SJCRH30 (cell line): ENCODE results near the gene INS. TPM values are rescaled to one million over a fixed set of nuclear protein-coding genes. Genes with fewer than 3 reads are reported as not detected.

Experiments
- DNase-seq, 2 experiments: peaks; one replicate each; pipeline ENCODE4 v3.0.0-alpha.2; 2015 to 2020
- H3K27ac ChIP-seq: fragments of 250-450 bp; sonication (Bioruptor Pico); 2 replicates; pipeline ENCODE4 v1.5.1; 2020; ENCODE audit warnings: mild to moderate bottlenecking, moderate library complexity
- H3K27me3 ChIP-seq: fragments of 250-450 bp; sonication (Bioruptor Pico); 2 replicates; pipeline ENCODE4 v1.5.1; 2020; ENCODE audit warnings: mild to moderate bottlenecking, moderate library complexity
- H3K36me3 ChIP-seq: fragments of 250-450 bp; sonication (Bioruptor Pico); 2 replicates; pipeline ENCODE4 v1.5.1; 2020; ENCODE audit warnings: mild to moderate bottlenecking, moderate library complexity
- H3K4me1 ChIP-seq: fragments of 250-450 bp; sonication (Bioruptor Pico); 2 replicates; pipeline ENCODE4 v1.5.1; 2020; ENCODE audit warnings: mild to moderate bottlenecking, moderate library complexity
- H3K4me3 ChIP-seq: fragments of 250-450 bp; sonication (Bioruptor Pico); 2 replicates; pipeline ENCODE4 v1.5.1; 2020; ENCODE audit warnings: mild to moderate bottlenecking, moderate library complexity
- H3K9me3 ChIP-seq: fragments of 250-450 bp; sonication (Bioruptor Pico); replicated peaks from 2 replicates; pipeline ENCODE4 v1.5.1; 2020; ENCODE audit warnings: mild to moderate bottlenecking, moderate library complexity
- total RNA-seq: library from RNA; depleted of rRNA; stranded (reverse); fragments of >200 nt; shearing (Covaris generic); gene quantifications from 2 replicates; pipeline ENCODE4 v1.2.3, GENCODE V29; 2014

The INS gene
- total RNA-seq, 1 experiment from 2014 or later, result not detected

DNA sequence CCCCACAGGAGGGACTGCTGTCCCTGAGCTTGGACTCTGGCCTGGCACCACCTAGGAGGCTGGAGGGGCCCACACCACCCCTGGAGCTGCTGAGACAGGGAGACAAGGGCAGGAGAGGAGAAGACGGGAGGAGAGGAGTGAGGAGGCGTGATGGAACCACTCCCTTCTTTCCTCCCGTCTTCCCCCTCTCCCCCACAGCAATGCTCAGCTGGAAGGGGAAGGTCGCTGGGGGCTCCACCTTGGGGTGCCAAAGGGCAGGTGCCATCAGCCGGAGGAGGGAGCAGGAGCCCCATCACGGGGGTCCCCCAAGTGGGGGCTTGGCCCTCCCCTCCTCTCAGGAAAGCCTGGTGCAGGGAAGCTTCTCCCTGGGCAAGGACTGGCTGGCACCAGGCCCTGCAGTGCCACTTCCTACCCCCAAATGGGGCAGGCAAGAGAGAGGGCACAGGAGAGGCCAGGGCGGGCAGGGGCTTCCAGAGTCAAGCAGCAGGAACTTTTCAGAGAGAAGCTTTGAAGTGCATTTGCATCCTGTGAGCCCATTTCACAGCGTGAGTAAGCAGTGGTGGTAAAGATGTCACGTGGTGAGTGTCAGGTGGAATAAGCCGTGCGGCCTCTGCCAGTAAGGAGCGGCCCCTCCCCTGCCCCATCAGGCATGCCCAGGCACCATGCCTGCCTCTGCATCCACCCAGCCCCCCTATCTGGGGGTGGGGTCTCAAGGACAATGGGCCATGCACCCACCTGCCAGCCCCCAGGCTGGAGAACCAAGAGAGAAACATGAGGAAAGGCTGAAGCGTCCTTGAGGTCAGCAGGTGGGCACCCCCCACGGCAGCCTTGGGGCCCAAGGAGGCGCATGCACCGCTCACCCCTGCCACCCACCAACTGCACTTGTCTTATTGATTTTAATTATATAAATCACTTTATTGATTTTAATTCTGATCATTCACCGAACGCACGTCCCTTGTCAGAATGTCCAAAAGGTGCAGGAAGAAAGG is 26.7 kb downstream of the INS start:
- peaks cover 80% of the 10 kb centered on the region for H3K36me3 ChIP-seq
- no peak overlapping the region for H3K4me3 ChIP-seq
- H3K27me3 ChIP-seq, result no peaks in the 10 kb centered on the region
- no peak overlapping the region for H3K27ac ChIP-seq
- peaks cover 10% of the 10 kb centered on the region; the same call in 1 of the 2 replicates for H3K4me1 ChIP-seq
- no peak for DNase-seq
- no peaks in the 10 kb centered on the region for H3K9me3 ChIP-seq

DNA sequence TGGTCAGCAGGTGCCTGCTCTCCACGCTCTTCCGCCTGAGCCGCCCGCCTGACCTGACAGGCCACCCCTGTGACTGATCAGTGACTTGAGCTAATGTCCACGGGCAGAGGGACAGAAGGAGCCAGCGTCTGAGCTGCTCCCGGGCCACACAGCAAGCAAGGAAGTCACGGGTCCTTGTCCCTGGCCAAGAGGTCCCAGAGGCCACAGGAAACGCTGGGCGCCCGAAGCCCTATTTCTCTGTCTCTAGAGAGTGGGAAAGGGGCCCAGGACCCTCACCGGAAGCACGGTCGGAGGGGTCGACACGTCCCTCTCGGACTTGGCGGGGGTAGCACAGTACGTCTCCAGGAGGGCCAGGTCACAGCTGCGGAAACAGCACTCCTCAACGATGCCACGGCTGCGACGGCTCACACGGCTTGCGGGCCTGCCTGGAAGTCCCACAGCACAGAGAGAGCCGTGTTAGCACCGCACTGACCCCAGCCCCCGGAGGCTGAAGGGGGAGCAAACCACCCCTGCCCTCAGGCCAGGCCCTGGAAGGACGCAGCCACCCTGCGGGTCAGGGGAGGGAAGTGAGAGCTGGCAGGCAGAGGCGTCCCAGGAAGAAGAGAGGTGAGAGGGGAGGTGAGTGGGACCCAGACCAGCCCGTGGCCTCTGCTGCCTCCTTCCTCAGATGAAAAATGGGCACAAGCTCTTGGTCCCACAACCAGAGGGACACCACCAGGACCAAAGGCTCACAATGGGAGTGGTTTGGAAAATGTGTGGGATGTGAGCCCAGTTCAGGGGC is 27.6 kb downstream of the INS start:
- no peak overlapping the region for H3K4me3 ChIP-seq
- peaks cover 10% of the 10 kb centered on the region; the same call in 1 of the 2 replicates for H3K4me1 ChIP-seq
- peaks cover 81% of the 10 kb centered on the region for H3K36me3 ChIP-seq
- H3K27me3 ChIP-seq, result no peaks in the 10 kb centered on the region
- H3K9me3 ChIP-seq, result no peaks in the 10 kb centered on the region
- no peak overlapping the region for H3K27ac ChIP-seq
- DNase-seq, result no peak

DNA sequence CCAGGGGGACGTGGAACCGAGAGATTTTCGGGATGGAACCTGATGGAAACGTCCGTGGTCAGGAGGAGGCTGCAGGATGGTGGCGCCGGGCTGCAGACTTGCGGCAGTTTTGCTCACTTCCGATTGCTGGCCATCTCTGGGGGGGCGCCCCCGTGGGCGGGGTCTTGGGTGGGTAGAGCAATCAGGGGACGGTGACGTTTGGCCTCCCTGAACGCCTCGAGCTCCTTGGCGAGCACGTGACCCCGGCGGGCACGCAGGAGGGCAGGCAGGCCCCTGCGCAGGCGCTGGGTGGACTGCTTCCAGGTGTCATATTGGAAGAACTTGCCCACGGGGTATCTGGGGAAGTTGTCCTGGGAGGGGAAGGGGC is 28.2 kb downstream of the INS start:
- Histone ChIP-seq H3K9me3 (no peaks in the 10 kb centered on the region), H3K27me3 (no peaks in the 10 kb centered on the region), H3K27ac (no peak overlapping the region), H3K4me1 (peaks cover 10% of the 10 kb centered on the region; the same call in 1 of the 2 replicates), H3K36me3 (peaks cover 81% of the 10 kb centered on the region), H3K4me3 (no peak overlapping the region)
- DNase-seq, result no peak

DNA sequence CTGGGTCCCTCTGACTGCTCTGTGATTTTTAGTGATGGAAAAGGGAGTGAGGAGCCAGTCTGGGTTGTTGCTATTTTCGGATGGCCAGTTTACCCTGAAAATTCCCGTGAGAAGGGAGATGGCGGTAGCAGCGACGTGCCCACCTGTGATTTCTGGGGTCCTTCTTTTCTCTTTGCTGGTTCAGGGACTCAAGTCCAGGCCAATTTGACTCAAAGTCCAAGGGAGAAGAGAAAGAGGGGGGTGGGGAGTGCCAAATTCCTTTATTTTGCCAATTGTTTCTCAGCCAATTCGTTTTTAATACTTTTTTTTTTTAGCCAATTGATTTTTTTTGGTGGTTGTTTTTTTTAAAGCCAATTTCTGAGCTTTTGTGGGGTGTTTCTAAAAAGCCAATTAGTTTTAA is 28.8 kb downstream of the INS start:
- Histone ChIP-seq H3K36me3 (peaks cover 75% of the 10 kb centered on the region), H3K4me1 (peaks cover 10% of the 10 kb centered on the region; the same call in 1 of the 2 replicates)

DNA sequence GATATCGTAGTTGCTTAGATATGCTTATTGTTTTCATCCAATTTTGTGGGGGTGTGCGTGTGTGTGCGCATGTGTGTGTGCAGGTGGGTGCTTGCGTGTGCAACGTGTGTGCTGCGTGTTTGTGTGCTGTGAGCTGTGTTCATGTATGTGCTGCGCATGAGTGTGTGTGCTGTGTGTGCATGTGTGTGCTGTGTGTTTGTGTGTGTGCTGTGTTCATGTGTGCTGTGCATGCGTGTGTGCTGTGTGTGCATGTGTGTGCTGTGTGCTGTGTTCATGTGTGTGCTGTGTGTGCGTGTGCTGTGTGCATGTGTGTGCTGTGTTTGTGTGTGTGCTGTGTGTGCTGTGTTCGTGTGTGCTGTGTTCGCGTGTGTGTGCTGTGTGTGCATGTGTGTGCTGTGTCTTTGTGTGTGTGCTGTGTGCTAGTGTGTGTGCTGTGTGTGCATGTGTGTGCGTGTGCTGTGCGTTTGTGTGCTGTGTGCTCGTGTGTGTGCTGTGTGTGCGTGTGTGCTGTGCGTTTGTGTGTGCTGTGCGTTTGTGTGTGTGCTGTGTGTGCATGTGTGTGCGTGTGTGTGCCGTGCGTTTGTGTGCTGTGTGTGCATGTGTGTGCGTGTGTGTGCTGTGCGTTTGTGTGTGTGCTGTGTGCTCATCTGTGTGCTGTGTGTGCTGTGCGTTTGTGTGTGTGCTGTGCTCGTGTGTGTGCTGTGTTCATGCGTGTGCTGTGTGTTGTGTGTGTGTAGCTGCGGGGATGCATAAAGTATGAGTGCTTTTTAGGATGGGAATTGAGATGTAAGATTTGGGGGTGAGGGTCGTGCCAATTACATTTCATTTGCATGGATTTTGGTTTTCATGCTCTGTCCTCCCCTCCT is 29.4 kb downstream of the INS start:
- no peak for DNase-seq
- Histone ChIP-seq H3K4me1 (peaks cover 10% of the 10 kb centered on the region; the same call in 1 of the 2 replicates), H3K9me3 (no peaks in the 10 kb centered on the region), H3K4me3 (no peak overlapping the region), H3K27me3 (no peaks in the 10 kb centered on the region), H3K36me3 (peaks cover 70% of the 10 kb centered on the region), H3K27ac (no peak overlapping the region)

More for the DNA sequence above, 28.8 kb downstream of the INS start:
- Histone ChIP-seq H3K4me3 (no peak overlapping the region), H3K27me3 (no peaks in the 10 kb centered on the region), H3K27ac (no peak overlapping the region), H3K9me3 (no peaks in the 10 kb centered on the region)
- no peak for DNase-seq

DNA sequence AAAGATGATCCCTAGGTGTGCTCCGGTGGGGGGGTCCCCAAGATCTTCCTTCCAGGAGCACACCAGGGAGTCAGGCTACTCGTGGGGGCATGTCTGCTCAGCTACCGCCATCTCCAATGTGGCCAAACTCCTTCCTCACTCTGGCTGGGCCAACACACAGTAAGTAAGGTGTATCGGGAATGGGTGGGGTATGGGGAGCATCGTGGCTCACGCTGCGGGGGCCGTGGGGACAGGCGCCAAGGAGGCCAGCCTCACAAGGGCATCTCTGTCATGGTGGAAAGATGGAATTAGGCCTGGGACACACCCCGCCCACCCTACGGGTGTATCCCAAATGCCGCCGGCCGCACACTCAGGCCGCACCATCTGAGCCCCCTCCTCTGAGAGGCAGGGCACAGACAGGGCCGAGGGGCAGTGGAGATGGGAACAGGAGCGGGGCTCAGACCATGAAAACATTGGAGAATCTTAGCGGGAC is 30.1 kb downstream of the INS start:
- no peak for DNase-seq
- H3K9me3 ChIP-seq, result no peaks in the 10 kb centered on the region
- H3K4me3 ChIP-seq, result no peak overlapping the region
- H3K27me3 ChIP-seq, result no peaks in the 10 kb centered on the region
- no peak overlapping the region for H3K27ac ChIP-seq
- H3K36me3 ChIP-seq, result peaks cover 63% of the 10 kb centered on the region
- H3K4me1 ChIP-seq, result peaks cover 10% of the 10 kb centered on the region; the same call in 1 of the 2 replicates

DNA sequence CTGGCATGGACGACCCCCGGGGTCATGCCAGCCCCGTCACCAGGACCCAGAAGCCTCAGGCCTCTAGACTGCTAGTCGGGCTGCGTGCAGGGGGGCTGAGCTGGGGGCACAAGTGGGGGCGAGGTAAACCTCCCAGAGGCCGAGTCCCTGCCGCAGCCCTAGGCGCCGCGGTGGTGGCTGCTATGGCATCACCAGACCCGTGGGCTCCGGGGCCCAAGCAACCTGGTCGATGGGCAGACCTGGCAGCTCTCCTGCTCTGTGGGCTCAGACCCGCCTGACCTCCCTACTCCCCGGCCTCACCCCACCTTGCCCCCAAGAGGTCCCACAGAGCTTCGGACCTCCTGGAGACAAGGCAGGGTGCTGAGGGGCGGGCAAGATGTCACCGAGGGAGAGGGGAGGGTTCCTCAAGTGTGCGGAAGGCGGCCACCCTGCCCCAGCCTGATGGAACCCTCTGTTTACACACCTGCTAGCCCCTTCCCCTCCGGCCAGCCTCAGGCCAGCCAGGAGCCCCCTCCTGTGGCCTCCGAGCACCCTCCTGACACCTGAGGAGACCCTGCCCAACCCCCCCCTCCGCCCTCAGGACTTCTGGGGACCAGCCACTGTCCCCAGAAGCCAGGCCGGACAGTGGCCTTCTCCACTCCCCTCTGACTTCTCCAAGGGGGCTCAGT is 31.2 kb downstream of the INS start:
- peaks cover 52% of the 10 kb centered on the region for H3K36me3 ChIP-seq
- H3K4me3 ChIP-seq, result no peak overlapping the region
- H3K9me3 ChIP-seq, result no peaks in the 10 kb centered on the region
- no peak for DNase-seq
- H3K4me1 ChIP-seq, result peaks cover 3% of the 10 kb centered on the region; the same call in 1 of the 2 replicates
- no peaks in the 10 kb centered on the region for H3K27me3 ChIP-seq
- H3K27ac ChIP-seq, result no peak overlapping the region

DNA sequence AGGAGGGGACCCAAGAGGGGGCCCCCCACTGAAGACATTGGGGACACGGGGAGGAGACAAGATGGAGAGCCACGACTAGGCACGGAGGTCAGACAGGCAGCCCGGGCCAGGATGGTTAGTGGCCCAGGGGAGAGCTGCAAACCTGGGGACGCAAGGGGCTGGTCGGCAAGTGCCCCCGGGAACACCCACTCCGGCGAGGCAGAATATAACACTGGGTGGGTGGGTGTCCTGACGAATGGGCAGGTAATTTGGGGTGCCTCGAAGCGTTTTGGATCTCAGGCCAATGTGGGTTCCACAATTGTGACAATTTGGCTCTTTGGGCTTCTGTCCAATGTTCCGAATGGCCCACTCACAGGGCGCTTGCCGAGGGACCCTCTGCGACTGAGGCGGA is 31.7 kb downstream of the INS start:
- no peak for DNase-seq
- Histone ChIP-seq H3K27me3 (no peaks in the 10 kb centered on the region), H3K4me1 (no peaks in the 10 kb centered on the region; the same call in 1 of the 2 replicates), H3K36me3 (peaks cover 47% of the 10 kb centered on the region), H3K27ac (no peak overlapping the region), H3K4me3 (no peak overlapping the region), H3K9me3 (no peaks in the 10 kb centered on the region)

DNA sequence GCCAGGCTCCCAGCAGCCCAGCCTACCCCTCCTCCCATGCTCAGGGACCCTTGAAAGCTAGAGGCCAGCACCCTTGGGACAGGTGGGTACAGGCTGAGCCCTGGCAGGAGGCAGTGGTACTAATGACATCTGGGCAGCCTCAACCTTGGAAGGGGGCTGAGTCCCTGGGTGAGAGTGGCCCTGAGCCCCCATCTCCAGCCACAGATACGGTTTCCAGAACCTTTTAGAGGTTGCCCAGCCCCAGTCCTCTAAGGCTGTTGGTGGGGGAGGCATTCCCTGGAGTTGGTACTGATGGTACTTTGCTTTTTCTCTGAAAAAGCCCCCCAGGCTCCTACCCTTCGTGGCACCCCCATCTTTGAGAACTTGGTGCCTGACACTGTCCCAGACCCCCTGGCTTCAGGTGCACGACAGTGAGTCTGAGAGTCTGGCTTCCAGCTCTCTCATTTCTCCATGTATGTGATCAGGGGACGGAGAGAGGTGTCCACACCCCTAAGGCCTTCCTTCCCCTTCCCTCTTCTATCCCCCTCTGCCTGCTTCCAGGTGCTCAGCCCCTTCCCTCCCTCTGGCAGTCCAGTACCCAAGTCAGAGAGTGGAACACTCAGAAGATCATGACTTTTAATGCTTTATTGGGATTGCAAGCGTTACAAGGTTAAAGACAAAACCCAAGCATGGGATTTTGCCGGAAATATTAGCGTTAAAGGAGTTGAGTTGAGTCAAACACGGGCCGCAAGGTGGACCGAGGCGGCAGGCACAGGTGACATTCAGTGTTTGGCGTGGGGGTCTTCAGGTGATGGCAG is 32.3 kb downstream of the INS start:
- H3K36me3 ChIP-seq, result peaks cover 41% of the 10 kb centered on the region
- H3K4me1 ChIP-seq, result no peaks in the 10 kb centered on the region
- no peak overlapping the region for H3K4me3 ChIP-seq
- H3K9me3 ChIP-seq, result no peaks in the 10 kb centered on the region
- H3K27ac ChIP-seq, result no peak overlapping the region
- peak in 1 of 2 experiments; percentile 69 for DNase-seq
- no peaks in the 10 kb centered on the region for H3K27me3 ChIP-seq

DNA sequence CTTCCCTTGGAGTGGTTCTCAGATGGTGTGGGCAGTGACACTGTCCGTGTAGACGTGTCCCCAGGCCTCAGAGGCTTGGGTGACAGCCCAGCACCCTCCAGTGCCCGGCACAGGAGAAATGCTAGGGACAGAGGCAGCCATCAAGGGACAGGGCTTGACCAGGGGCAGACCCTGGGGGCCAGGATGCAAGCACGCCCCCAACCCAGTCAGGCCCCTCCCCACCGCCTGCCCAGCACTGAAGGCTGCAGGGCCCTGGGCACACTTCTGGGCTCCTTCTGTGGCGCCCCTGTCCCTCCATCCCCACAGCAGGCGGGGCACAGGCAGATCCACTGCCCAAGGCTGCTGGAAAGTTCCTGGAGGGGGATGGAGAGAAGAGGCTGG is 32.9 kb downstream of the INS start:
- Histone ChIP-seq H3K36me3 (peaks cover 35% of the 10 kb centered on the region), H3K27ac (no peak overlapping the region), H3K27me3 (no peaks in the 10 kb centered on the region), H3K4me3 (no peak overlapping the region), H3K4me1 (no peaks in the 10 kb centered on the region), H3K9me3 (no peaks in the 10 kb centered on the region)
- peak; percentile 57 to 61 for DNase-seq

DNA sequence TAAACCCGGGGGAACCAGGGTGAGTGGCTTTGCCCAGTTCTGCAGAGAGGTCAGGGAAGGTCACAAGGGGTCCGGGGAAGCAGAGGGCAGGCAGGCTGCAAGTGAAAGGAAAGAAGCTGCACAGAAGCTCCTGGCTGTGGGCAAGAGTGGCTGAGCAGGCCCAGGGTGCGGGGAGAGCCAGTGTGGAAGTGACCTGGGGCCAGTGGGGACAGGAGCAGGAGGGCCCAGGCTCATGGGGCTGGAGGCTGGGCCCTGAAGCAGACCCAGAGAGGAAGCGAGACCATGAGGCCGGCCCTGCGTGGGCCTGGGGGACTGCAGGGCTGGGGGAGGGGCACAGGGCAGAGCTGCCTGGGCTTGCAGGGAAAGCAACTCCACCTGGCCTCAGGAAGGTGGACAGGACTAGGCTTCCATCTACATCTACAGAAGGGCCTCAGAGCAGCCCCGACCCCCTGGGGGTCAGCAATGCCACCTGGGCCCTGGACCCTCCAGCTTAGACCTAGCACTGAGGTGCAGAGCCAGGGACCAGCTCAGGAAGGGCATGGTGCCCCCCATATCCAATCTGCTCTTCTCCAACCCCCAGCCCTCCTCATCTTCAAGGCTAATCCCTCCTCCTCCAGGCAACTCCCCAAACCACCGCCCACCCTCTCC is 33.4 kb downstream of the INS start:
- Histone ChIP-seq H3K27ac (no peak overlapping the region), H3K36me3 (peaks cover 30% of the 10 kb centered on the region)
- DNase-seq, result peak in 1 of 2 experiments; percentile 51

DNA sequence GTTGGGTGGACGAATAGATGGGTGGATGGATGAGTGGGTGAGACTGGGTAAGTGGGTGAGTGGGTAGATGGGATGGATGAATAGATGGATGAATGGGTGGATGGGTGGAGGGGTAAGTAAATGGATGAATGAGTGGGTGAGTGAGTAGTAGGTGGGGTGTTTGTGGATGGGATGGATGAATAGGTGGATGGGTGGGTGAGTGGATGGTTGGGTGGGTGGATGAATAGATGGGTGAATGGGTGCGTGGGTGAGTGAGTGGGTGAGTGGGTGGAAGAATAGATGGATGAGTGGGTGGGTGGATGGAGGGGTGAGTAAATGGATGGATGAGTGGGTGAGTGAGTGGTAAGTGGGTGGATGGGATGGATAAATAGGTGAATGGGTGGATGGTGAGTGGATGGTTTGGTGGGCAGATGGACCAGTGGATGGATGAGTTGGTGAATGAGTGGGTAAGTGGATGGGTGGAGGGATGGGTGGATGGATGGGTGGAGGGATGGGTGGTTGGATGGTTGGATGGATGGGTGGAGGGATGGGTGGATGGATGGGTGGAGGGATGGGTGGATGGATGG is 34.4 kb downstream of the INS start:
- no peak overlapping the region for H3K27ac ChIP-seq
- H3K4me3 ChIP-seq, result no peak overlapping the region
- peaks cover 9% of the 10 kb centered on the region for H3K4me1 ChIP-seq
- H3K36me3 ChIP-seq, result peaks cover 20% of the 10 kb centered on the region
- H3K27me3 ChIP-seq, result no peaks in the 10 kb centered on the region
- no peaks in the 10 kb centered on the region for H3K9me3 ChIP-seq
- DNase-seq, result no peak

More for the DNA sequence above, 33.4 kb downstream of the INS start:
- no peaks in the 10 kb centered on the region for H3K9me3 ChIP-seq
- H3K4me3 ChIP-seq, result no peak overlapping the region
- H3K27me3 ChIP-seq, result no peaks in the 10 kb centered on the region
- peaks cover under 1% of the 10 kb centered on the region for H3K4me1 ChIP-seq
